Stimulated activated naive B cell treated with anti-CD40 and anti-IgM and Interleukin-4, amounts not matched to agents 10 μg/mL and 1 μg/mL and 100 μg/mL, for 72 hours (primary cell): ENCODE results near the gene TLN1.
A peak's percentile ranks its signal among the peaks of the same experiment; 100 is the strongest.

Source experiments
- ATAC-seq, 2 donors: fragments of 150-1000 bp; cut with Tn5 transposase; replicated peaks; 2 replicates each; pipeline ENCODE4 v1.10.0; 2021; ENCODE audit warnings: moderate library complexity in 1 of 2
- DNase-seq: peaks from one replicate; pipeline ENCODE4 v3.0.0; 2021
- H3K27ac Mint-ChIP-seq: one replicate; pipeline ENCODE4 v1.8.0; 2022; ENCODE audit warnings: mild to moderate bottlenecking, mixed read lengths
- H3K27me3 Mint-ChIP-seq, 2 donors: one replicate each; pipeline ENCODE4 v1.8.0; 2022; ENCODE audit warnings: mixed read lengths in 2 of 2
- H3K36me3 Mint-ChIP-seq, 2 donors: one replicate each; pipeline ENCODE4 v1.8.0; 2022; ENCODE audit warnings: mixed read lengths in 2 of 2, mild to moderate bottlenecking in 1 of 2
- H3K4me1 Mint-ChIP-seq, 2 donors: one replicate each; pipeline ENCODE4 v1.8.0; 2022; ENCODE audit warnings: mixed read lengths in 2 of 2, mild to moderate bottlenecking in 1 of 2
- H3K4me3 Mint-ChIP-seq, 2 donors: one replicate each; pipeline ENCODE4 v1.8.0; 2022; ENCODE audit warnings: mild to moderate bottlenecking in 2 of 2, mixed read lengths in 2 of 2, moderate library complexity in 1 of 2
- H3K9me3 Mint-ChIP-seq, 2 donors: one replicate each; pipeline ENCODE4 v1.8.0; 2022; ENCODE audit warnings: mixed read lengths in 2 of 2, mild to moderate bottlenecking in 1 of 2

Gene TLN1

GRCh38 chr9:35698231-35698630 is 33.8 kb downstream of the TLN1 start:
- Mint-ChIP-seq H3K36me3 (peaks cover 31% of the 10 kb centered on the region in 2 donors), H3K27ac (no peak overlapping the region), H3K4me3 (no peak overlapping the region), H3K9me3 (no peaks in the 10 kb centered on the region), H3K4me1 (peaks cover 12 to 21% of the 10 kb centered on the region in 2 donors), H3K27me3 (no peaks in the 10 kb centered on the region)
- no peak for DNase-seq
- ATAC-seq = no peak

GRCh38 chr9:35697486-35697885 is 34.5 kb downstream of the TLN1 start:
- Mint-ChIP-seq H3K36me3 (peaks cover 24% of the 10 kb centered on the region in 2 donors), H3K9me3 (no peaks in the 10 kb centered on the region), H3K4me1 (peaks cover 9 to 17% of the 10 kb centered on the region in 2 donors), H3K4me3 (no peak overlapping the region), H3K27me3 (no peaks in the 10 kb centered on the region), H3K27ac (no peak overlapping the region)
- DNase-seq (no peak), ATAC-seq (no peak)

- H3K27ac Mint-ChIP-seq = peak overlapping the region; percentile 62
- peaks cover 24% of the 10 kb centered on the region in 2 donors for H3K36me3 Mint-ChIP-seq
- H3K4me3 Mint-ChIP-seq = no peak overlapping the region
- no peaks in the 10 kb centered on the region for H3K9me3 Mint-ChIP-seq
- no peaks in the 10 kb centered on the region for H3K27me3 Mint-ChIP-seq
- ATAC-seq = peak; percentile 88 to 92
- H3K4me1 Mint-ChIP-seq = peaks cover 13 to 22% of the 10 kb centered on the region in 2 donors
- DNase-seq = peak; percentile 47
Measured at GRCh38 chr9:35696520-35697215, 35.3 kb downstream of the TLN1 start.

GRCh38 chr9:35695943-35696401 is 36.0 kb downstream of the TLN1 start:
- Mint-ChIP-seq H3K27me3 (no peaks in the 10 kb centered on the region), H3K27ac (peak overlapping the region; percentile 37), H3K36me3 (peaks cover 24% of the 10 kb centered on the region in 2 donors), H3K9me3 (no peaks in the 10 kb centered on the region), H3K4me3 (no peak overlapping the region), H3K4me1 (peaks cover 15 to 29% of the 10 kb centered on the region in 2 donors)
- ATAC-seq = no peak
- no peak for DNase-seq

GRCh38 chr9:35691757-35692301 is 40.2 kb downstream of the TLN1 start:
- Mint-ChIP-seq H3K36me3 (peaks cover 6% of the 10 kb centered on the region in 2 donors), H3K4me1 (peaks cover 21 to 39% of the 10 kb centered on the region in 2 donors), H3K27me3 (no peaks in the 10 kb centered on the region), H3K9me3 (no peaks in the 10 kb centered on the region), H3K4me3 (peak overlapping the region; percentile 92 to 93), H3K27ac (no peak overlapping the region)
- no peak for ATAC-seq
- DNase-seq = no peak

GRCh38 chr9:35691334-35691650 is 40.7 kb downstream of the TLN1 start:
- ATAC-seq = peak in 1 of 2 donors; percentile 37
- DNase-seq = no peak
- Mint-ChIP-seq H3K36me3 (peaks cover under 1 to 1% of the 10 kb centered on the region in 2 donors), H3K27me3 (no peaks in the 10 kb centered on the region), H3K9me3 (no peaks in the 10 kb centered on the region), H3K4me1 (peaks cover 18 to 34% of the 10 kb centered on the region in 2 donors), H3K4me3 (peak overlapping the region; percentile 92 to 93), H3K27ac (peak overlapping the region; percentile 80)

GRCh38 chr9:35690614-35691333 is 41.2 kb downstream of the TLN1 start:
- peak overlapping the region; percentile 80 for H3K27ac Mint-ChIP-seq
- no peaks in the 10 kb centered on the region for H3K36me3 Mint-ChIP-seq
- DNase-seq (no peak), ATAC-seq (peak; percentile 39 to 47)
- no peaks in the 10 kb centered on the region for H3K27me3 Mint-ChIP-seq
- H3K4me1 Mint-ChIP-seq = peaks cover 18 to 33% of the 10 kb centered on the region in 2 donors
- no peaks in the 10 kb centered on the region for H3K9me3 Mint-ChIP-seq
- peak overlapping the region; percentile 92 to 93 for H3K4me3 Mint-ChIP-seq

- no peaks in the 10 kb centered on the region for H3K27me3 Mint-ChIP-seq
- H3K27ac Mint-ChIP-seq = peak overlapping the region; percentile 67
- peak overlapping the region; percentile 78 to 93 for H3K4me3 Mint-ChIP-seq
- ATAC-seq = no peak
- no peaks in the 10 kb centered on the region for H3K36me3 Mint-ChIP-seq
- H3K9me3 Mint-ChIP-seq = no peaks in the 10 kb centered on the region
- peaks cover 18 to 33% of the 10 kb centered on the region in 2 donors for H3K4me1 Mint-ChIP-seq
- no peak for DNase-seq
Measured at GRCh38 chr9:35690294-35690613, 41.7 kb downstream of the TLN1 start.

GRCh38 chr9:35689542-35690293 is 42.3 kb downstream of the TLN1 start, which contains the start of gene TPM2:
TPM2 (minus strand) TSS chr9:35689925; CDS start chr9:35689817, 108 bp downstream.
- H3K27me3 Mint-ChIP-seq = no peaks in the 10 kb centered on the region
- ATAC-seq (peak in 1 of 2 donors; percentile 36), DNase-seq (no peak)
- peaks cover 18 to 33% of the 10 kb centered on the region in 2 donors for H3K4me1 Mint-ChIP-seq
- no peaks in the 10 kb centered on the region for H3K36me3 Mint-ChIP-seq
- no peaks in the 10 kb centered on the region for H3K9me3 Mint-ChIP-seq
- H3K27ac Mint-ChIP-seq = peak within 1 kb of the TSS; percentile 80
- H3K4me3 Mint-ChIP-seq = peak within 1 kb of the TSS; percentile 92 to 93

- DNase-seq = no peak
Measured at GRCh38 chr9:35688558-35689541, 43.1 kb downstream of the TLN1 start.

GRCh38 chr9:35687972-35688557 is 43.9 kb downstream of the TLN1 start:
- no peak for ATAC-seq
- H3K27ac Mint-ChIP-seq = no peak overlapping the region
- H3K27me3 Mint-ChIP-seq = no peaks in the 10 kb centered on the region
- no peak overlapping the region for H3K4me3 Mint-ChIP-seq
- H3K4me1 Mint-ChIP-seq = peaks cover 18 to 33% of the 10 kb centered on the region in 2 donors
- H3K36me3 Mint-ChIP-seq = no peaks in the 10 kb centered on the region
- H3K9me3 Mint-ChIP-seq = no peaks in the 10 kb centered on the region
- no peak for DNase-seq

More at GRCh38 chr9:35688558-35689541, 43.1 kb downstream of the TLN1 start:
- Mint-ChIP-seq H3K27me3 (no peaks in the 10 kb centered on the region), H3K36me3 (no peaks in the 10 kb centered on the region), H3K4me1 (peaks cover 18 to 33% of the 10 kb centered on the region in 2 donors), H3K27ac (peak overlapping the region; percentile 72), H3K4me3 (peak overlapping the region; percentile 33 to 75), H3K9me3 (no peaks in the 10 kb centered on the region)
- peak; percentile 50 to 70 for ATAC-seq

GRCh38 chr9:35687306-35687705 is 44.7 kb downstream of the TLN1 start:
- ATAC-seq = no peak
- H3K9me3 Mint-ChIP-seq = no peaks in the 10 kb centered on the region
- H3K36me3 Mint-ChIP-seq = no peaks in the 10 kb centered on the region
- H3K27ac Mint-ChIP-seq = no peak overlapping the region
- no peak for DNase-seq
- no peaks in the 10 kb centered on the region for H3K27me3 Mint-ChIP-seq
- peaks cover 18 to 38% of the 10 kb centered on the region in 2 donors for H3K4me1 Mint-ChIP-seq
- peak overlapping the region in 1 of 2 donors; percentile 2 for H3K4me3 Mint-ChIP-seq
